DMS 273 treated with DMSO at 0.1 percent for 48 hours (cell line): ENCODE measurements around the gene TXNRD2.
"Not testable (repeated sequence)": the region's sequence is repeated elsewhere in the genome, so short reads cannot be mapped to it uniquely, and the experiment has no call there.

ENCODE experiments used
- DNase-seq: peaks from one replicate; lab custom pipeline; 2025; lab: John Stamatoyannopoulos, UW

The TXNRD2 gene

DNA sequence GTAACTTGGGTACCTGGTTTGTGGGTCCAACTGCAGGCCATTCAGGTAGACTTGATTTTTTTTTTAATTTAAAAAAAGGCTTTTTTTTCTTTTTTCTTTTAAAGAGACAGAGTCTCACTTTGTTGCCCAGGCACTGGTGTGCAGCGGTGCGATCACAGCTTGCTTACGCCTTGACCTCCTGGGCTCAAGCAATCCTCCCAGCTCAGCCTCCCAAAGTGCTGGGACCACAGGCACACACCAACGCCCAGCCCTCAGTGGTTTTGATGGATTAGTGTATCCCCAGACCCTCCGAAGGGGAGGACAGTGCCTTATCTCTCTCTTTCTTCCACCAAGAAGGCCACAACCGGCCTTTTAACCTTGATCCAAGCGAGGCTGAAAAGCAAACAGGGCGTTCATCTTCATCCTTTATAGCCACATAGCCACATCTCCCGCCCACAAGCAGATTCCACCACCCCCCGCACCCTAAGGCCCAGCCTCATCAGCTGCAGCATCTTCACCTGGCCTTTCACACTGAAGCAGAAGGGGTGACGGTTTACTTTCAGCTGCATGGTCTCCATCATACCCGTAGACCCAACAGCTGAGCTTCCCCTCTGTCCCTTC, 17.6 kb downstream of the TXNRD2 start:
- DNase-seq: no peak

DNA sequence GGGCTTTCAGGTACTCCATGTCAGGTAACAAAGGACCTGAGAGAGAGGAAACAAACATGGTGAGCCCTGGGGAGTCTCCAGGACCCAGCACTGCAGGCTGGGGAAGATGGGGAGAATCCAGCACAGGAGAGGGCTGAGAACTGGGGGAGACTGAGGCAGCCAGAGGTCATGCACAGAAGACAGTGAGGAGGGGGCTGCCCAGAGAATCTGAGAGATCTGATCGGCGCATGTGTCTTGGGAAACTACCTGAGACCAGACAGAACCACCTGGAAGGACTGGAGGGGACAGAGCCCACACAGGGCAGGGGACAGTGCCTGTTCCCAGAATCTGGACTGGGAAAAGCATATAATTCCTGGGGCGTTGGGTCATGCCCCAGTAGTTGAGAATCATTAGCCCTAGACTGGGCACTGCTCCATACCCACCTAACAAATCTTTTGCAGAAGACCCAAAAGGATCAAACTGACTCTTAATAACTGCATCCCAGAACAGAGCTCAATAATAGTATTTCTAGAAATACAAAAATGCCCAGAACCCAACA, 20.0 kb downstream of the TXNRD2 start:
- no peak for DNase-seq

- no peak for DNase-seq
These were observed 21.8 kb downstream of the TXNRD2 start for GRCh38 chr22:19919701-19920363.

DNA sequence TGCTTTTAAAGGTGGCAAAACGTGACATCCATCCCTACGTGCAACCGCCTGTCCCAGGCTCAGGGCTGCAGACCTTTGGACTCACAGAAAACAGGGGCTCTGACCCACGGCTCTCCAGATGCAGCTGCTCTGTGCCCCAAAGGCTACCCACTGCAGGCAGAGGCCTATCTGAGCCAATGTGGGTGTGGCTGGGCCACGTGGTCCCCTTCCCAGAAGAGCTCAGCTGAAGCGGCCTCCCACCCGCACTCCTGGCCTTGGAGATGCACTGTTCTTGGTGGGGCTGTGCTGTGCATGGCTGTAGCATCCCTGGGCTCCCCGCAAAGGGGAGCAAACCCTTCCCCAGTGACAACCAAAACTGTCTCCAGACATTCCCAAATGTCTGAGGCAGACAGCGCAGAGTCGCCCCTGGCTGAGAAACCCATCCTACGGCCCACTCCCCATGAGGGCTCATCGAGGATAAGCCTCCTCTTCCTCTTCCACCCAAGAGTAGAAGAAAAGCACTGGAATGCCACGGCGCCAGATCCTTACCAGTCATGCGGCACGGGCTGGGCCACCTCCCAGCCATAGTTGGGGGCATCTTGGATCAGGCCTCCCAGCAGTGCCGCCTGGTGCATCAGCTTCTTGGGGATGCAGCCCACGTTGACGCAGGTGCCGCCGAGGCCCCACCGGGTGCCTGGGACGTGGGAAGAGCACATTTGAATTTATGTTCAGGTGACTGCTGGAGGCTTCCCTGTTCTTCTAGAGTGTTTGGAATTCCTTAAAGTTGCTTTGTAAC, 23.1 kb downstream of the TXNRD2 start:
- no peak for DNase-seq

- DNase-seq: no peak
These were observed 24.1 kb downstream of the TXNRD2 start for GRCh38 chr22:19917389-19918138.

DNA sequence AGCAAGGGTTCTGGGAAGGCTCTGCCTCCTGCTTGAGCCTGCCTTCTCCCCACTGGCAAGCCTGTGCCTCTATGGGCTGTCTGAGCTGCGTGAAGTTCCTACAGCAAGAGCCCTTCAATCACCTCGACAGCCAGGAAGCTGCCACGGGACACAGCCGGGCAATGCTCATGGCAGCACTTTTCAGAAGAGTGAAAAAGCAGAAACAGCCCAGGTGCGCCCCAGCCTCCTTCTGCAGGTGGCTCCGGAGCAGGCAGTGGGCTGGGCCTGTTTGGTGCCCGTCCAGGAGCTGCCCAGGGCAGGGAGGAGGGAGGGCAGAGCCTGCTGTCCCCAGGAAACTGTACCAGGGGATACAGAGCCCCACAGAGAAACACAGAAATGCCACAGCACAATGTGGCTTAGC, 24.7 kb downstream of the TXNRD2 start:
- no peak for DNase-seq

DNA sequence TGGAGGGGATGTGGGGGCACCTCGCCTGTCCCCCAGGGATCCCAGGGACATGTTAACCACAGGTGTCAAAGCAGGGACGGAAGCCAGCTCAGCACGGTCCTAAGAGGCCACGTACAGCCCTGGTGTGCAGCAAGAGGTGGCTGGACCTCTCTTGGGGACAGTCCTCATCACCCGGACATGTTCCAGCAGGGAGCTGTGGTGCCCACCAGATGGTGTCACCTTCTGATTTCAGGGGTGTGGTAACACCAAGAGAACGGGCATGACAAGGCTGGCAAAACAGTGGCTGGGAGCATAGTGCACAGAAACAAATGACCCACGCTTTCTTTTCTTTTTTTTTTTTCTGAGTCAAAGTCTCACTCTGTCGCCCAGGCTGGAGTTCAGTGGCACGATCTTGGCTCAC, 25.6 kb downstream of the TXNRD2 start:
- DNase-seq: no peak

DNA sequence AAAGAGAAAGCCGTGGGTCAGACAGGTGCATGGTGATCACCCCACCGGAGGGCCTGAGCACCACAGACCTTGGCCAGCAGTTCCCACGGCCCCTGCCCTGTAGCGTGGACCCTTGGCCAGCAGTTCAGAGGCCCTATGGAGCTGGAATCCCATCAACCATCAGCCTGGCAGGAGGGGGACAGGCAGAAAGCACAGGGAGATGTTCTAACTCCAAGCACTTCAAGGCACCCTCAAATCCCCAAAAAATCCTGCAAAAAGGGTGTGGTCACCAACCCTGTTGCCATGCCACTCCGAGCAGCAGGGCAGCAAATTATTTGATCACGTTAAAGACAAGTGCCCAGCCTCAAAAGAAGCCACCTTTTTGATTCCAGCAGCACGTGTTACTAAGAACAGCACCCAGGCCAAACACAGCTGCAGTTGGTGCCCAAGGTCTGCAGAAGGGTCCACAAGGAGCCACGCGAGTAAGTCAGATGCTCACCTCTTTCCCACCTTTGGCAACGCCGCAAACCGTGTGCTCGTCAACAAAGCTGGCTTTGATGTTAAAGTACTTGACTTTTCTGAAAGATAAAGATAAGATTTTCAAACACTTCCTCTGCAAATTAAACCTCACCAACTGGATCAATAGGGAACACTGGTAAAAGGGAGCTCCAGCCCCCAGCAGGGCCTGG, 26.2 kb downstream of the TXNRD2 start:
- no peak for DNase-seq

DNA sequence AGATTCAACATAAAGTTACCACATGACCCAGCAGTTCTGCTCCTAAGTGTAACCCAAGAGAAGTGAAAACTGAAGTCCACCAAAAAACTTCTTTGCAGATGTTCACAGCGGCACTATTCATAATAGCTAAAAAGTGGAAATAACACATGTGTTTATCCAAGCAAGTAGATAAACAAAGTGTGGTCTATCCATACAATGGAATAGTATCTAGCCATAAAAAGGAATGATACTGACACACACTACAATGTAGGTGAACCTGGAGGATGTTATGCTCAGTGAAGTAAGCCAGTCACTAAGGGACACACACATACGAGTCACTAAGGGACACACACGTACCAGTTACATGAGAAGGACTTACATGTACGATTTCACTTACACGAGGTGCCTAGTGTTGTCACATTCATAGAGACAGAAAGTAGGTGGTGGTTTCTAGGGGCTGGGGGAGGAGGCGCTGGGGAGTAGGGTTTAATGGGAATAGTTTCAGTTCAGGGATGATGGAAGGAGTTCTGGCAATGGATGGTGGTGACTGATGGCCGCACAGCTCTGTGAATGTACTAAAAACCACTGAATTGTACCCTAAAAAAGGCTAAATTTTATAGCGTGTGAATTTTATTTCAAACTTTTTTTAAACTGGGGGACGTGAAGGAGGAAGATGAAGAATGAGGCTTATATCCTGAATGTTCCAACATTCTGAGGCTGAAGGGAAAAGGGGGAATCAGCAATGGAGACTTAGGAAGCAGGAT, 27.2 kb downstream of the TXNRD2 start:
- no peak for DNase-seq

GRCh38 chr22:19913337-19913936, 28.2 kb downstream of the TXNRD2 start:
- no peak for DNase-seq

DNA sequence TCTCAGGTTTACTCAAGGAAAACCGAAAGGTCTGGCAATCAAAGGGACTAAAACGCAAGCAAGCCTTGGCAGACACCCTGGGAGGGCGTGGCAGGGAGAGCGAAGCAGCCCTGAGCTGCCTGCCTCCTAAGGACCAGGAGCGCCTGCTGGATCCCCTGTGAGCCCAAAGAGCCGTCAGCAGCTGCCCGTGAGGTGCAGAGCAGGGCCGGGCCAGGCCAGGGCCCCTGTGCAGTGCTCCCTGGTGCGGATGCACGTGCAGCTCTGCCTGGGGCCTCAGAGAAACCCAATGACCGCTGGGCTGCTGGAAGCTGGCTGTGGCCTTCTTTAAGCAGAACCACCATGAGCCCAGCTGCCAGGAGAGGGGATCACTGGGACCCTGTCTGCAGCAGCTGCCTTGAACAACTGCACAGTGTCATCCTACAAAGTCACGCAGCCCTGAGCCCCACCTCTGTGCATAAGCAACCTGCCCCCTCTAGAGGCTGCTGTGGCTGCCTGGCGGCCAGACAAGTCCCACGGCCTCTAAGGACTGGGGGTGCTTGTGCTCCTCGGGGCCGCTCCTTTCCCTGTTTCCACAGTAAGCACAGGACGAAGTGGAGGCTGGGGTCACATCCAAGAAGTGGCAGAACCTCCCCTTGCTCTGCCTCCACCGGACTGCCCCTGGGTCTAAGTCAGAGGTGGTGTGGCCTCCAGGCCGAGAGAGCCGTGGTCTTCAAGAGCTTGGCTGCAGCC, 29.2 kb downstream of the TXNRD2 start:
- DNase-seq: no peak

- no peak for DNase-seq
These were observed 29.9 kb downstream of the TXNRD2 start for GRCh38 chr22:19911540-19912270.

DNA sequence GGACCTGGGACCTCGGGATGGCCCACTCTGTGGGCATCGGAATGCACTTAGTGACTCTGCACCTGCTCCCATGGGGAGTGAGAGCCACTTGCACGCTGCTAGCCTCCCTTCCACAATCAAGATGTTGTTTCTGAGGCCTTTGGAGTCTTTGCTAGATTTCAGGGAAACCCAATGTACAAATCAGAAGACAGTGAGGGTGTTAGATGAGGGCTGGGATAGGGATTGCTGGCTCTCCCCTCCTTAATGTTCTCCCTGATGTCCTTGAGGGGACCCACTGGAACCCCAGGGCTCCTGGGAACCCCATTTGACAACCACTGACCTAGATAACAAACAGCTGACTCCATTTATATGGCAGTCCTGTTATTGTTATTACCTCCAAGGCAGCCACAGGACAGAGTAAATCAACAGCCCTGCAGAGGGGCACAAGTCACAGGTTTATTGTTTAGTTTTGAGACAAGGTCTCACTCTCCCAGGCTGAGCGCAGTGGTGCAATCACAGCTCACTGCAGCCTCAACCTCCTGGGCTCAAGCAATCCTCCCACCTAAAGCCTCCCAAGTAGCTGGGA, 31.4 kb downstream of the TXNRD2 start:
- DNase-seq: no peak

DNA sequence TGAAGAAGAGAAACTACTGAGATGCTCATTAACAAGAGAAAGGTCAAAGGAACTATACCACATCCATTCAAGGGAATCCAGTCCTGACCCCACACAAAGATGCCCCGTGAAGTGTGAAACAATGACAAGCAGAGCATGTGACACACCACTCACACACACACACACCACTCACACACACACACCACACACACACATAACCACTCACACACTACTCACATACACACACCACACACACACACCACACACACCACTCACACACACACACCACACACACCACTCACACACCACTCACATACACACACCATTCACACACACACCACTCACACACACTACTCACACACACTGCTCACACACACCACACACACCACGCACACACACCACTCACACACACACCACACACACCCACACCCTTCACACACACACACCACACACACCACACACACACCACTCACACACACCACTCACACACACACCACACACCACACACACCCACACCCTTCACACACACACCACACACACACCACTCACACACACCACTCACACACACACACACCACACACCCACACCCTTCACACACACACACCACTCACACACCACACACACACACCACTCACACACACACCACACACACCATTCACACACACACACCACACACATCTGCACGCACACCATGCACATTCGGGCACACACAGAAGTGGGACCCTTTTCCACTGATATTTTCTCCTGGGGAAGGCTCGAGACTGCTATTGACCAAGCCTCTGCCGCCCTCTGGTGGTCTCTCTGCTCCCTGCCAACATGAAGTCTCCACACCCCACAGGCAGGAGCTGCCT, 32.1 kb downstream of the TXNRD2 start:
- peak; percentile 7 for DNase-seq

GRCh38 chr22:19907902-19908301, 33.7 kb downstream of the TXNRD2 start:
- DNase-seq: not testable (repeated sequence)

- not testable (repeated sequence) for DNase-seq
These were observed 34.8 kb downstream of the TXNRD2 start for GRCh38 chr22:19906864-19907263.

GRCh38 chr22:19905347-19906276, 36.0 kb downstream of the TXNRD2 start:
- DNase-seq: no peak
